Fibroblast of mammary gland (primary cell): ENCODE results near the gene LRATD1.

Experiments
- DNase-seq: peaks from one replicate; pipeline ENCODE4 v3.0.0-alpha.2; 2010; ENCODE audit warnings: low read depth
- H3K4me3 ChIP-seq: 2 replicates; pipeline ENCODE4 v1.5.1; 2011; ENCODE audit warnings: low read depth, mild to moderate bottlenecking, low read length, moderate library complexity; ENCODE audit not compliant: control insufficient read depth
- TF ChIP-seq, protein P1 (sequence below): conservative IDR thresholded peaks from 2 replicates; pipeline ENCODE4 v1.5.1; 2011; ENCODE audit warnings: low read depth, low read length, inconsistent platforms; ENCODE audit not compliant: control insufficient read depth, insufficient read depth

Gene LRATD1

DNA sequence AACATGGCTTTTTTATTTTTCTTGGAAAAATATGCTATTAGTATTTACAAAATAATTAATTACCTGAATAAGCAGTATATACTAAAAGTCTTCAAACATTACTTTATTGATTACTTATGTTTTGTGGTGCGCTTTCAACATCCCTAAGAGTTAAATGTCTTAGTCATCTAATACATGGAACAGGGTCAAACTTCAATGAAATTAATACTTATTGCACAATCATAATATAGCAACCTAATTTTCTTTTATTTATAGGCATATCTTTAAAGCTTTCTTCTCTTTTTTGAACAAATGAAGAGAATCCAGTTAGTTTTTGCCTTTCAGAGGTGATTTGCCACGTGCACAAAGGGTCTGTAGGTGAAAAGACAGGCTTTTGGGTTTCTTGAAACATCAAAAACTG, 6.0 kb downstream of the LRATD1 start:
- H3K4me3 ChIP-seq: no peak overlapping the region
- DNase-seq: no peak
- TF ChIP-seq, protein P1, sequence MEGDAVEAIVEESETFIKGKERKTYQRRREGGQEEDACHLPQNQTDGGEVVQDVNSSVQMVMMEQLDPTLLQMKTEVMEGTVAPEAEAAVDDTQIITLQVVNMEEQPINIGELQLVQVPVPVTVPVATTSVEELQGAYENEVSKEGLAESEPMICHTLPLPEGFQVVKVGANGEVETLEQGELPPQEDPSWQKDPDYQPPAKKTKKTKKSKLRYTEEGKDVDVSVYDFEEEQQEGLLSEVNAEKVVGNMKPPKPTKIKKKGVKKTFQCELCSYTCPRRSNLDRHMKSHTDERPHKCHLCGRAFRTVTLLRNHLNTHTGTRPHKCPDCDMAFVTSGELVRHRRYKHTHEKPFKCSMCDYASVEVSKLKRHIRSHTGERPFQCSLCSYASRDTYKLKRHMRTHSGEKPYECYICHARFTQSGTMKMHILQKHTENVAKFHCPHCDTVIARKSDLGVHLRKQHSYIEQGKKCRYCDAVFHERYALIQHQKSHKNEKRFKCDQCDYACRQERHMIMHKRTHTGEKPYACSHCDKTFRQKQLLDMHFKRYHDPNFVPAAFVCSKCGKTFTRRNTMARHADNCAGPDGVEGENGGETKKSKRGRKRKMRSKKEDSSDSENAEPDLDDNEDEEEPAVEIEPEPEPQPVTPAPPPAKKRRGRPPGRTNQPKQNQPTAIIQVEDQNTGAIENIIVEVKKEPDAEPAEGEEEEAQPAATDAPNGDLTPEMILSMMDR: no peak

DNA sequence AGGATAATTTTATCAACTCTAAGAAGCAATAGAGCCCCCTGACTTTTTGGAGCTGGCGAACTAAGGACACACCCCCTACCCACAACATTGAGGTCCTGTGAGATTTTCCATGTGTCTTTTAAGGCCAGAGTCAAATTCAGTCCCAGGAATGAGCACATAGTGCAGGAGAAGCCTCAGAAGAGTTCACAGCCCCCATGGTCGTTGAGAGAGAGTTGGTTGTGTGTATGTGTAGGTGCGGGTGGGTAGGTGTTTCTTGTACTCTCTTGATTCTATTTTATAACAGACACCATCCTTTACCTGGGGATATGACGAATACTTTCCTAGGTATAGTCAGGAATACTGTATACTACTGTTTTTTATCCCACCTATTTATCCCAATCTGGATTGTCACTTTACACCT, 8.6 kb downstream of the LRATD1 start:
- TF ChIP-seq, protein P1: no peak
- no peak for DNase-seq
- no peak overlapping the region for H3K4me3 ChIP-seq

- TF ChIP-seq, protein P1: no peak
- H3K4me3 ChIP-seq: no peak overlapping the region
- DNase-seq: no peak
These were observed 10.0 kb downstream of the LRATD1 start for GRCh38 chr2:14642499-14642898.

DNA sequence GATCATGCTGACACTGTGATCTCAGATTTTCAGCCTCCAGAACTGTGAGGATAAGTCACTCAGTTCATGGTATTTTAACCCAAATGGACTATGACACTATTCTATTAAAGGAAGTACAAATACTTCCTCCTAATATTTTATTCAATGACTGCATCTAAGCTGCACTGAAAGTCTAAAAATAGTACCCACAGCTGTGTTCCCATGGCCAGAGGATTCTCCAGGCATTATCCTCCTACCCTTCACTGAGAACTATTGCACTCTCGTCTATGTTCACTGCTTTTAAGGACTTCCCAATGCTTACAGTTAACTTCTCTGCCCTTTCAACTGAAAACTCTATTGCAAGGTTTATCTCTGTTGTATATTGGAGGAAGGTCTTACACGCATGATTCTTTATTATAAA, 15.2 kb downstream of the LRATD1 start:
- H3K4me3 ChIP-seq: no peak overlapping the region
- DNase-seq: no peak
- TF ChIP-seq, protein P1: no peak

DNA sequence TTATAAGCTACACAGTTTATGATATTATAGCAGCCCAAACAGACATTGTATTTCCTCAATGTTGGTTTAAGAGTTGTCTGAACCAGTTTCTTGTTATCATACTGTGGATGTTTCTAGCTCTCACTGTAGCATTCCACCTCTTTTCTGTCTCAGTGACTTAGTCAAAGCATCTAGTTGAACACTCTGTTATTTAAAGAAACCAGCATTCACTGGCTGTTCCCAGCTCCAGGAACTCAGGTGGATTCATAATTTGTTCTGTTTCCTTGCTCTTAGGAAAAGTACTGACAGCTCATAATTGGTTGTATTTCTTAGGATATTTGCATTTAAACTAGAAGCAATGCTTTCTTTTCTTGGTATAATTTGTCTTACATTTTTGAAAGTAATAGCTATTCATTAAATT, 17.5 kb downstream of the LRATD1 start:
- DNase-seq: no peak
- TF ChIP-seq, protein P1: no peak

GRCh38 chr2:14654835-14655282, 22.3 kb downstream of the LRATD1 start:
- TF ChIP-seq, protein P1: no peak
- no peak overlapping the region for H3K4me3 ChIP-seq
- DNase-seq: no peak

More for the DNA sequence above, 17.5 kb downstream of the LRATD1 start:
- no peak overlapping the region for H3K4me3 ChIP-seq

GRCh38 chr2:14656146-14656545, 23.6 kb downstream of the LRATD1 start:
- DNase-seq: no peak
- H3K4me3 ChIP-seq: no peak overlapping the region
- TF ChIP-seq, protein P1: no peak
